GM23338 (cell line): Measurements from ENCODE around the gene NLRP6. TPM values are rescaled to one million over a fixed set of nuclear protein-coding genes. Genes with fewer than 3 reads are reported as not detected.

ENCODE experiments used
- ATAC-seq: fragments of 200-7000 bp; cut with Tn5 transposase; 3 replicates; pipeline ENCODE4 v1.9.1; 2020
- DNase-seq: peaks from one replicate; pipeline ENCODE4 v3.0.0-alpha.2; 2015; ENCODE audit warnings: low spot score
- H2AFZ ChIP-seq: fragments of 200-600 bp; sonication (generic); 2 replicates; pipeline ENCODE4 v1.8.0; 2016; ENCODE audit warnings: antibody characterized with exemption, mild to moderate bottlenecking, moderate library complexity
- H3F3A ChIP-seq: fragments of 200-600 bp; sonication (generic); replicated peaks from 2 replicates; pipeline ENCODE4 v1.8.0; 2017; ENCODE audit warnings: antibody characterized with exemption, mixed run types, low read depth
- H3K27ac ChIP-seq: fragments of 200-600 bp; sonication (generic); 2 replicates; pipeline ENCODE4 v1.6.1; 2016; ENCODE audit warnings: low read depth
- H3K27me3 ChIP-seq: fragments of 200-600 bp; sonication (generic); 2 replicates; pipeline ENCODE4 v1.8.0; 2016; ENCODE audit warnings: mild to moderate bottlenecking, mixed run types, moderate library complexity; ENCODE audit not compliant: insufficient read depth
- H3K36me3 ChIP-seq: fragments of 200-600 bp; sonication (generic); 2 replicates; pipeline ENCODE4 v1.8.0; 2016; ENCODE audit warnings: mild to moderate bottlenecking; ENCODE audit not compliant: insufficient read depth
- H3K4me1 ChIP-seq: fragments of 200-600 bp; sonication (generic); 2 replicates; pipeline ENCODE4 v1.8.0; 2016; ENCODE audit warnings: mild to moderate bottlenecking, moderate library complexity; ENCODE audit not compliant: insufficient read depth
- H3K4me2 ChIP-seq: fragments of 200-600 bp; sonication (generic); 2 replicates; pipeline ENCODE4 v1.7.1; 2017; ENCODE audit warnings: mixed run types
- H3K4me3 ChIP-seq: fragments of 200-600 bp; sonication (generic); 2 replicates; pipeline ENCODE4 v1.6.1; 2016; ENCODE audit warnings: mixed run types
- H3K79me2 ChIP-seq: fragments of 200-600 bp; sonication (generic); replicated peaks from 2 replicates; pipeline ENCODE4 v1.8.0; 2017; ENCODE audit warnings: mild to moderate bottlenecking; ENCODE audit not compliant: insufficient read depth
- H3K9me2 ChIP-seq: fragments of 200-600 bp; sonication (generic); 2 replicates; pipeline ENCODE4 v1.8.0; 2017; ENCODE audit not compliant: insufficient read depth
- H4K20me1 ChIP-seq: fragments of 200-600 bp; sonication (generic); replicated peaks from 2 replicates; pipeline ENCODE4 v1.8.0; 2017; ENCODE audit warnings: mild to moderate bottlenecking; ENCODE audit not compliant: insufficient read depth
- H3K27ac Mint-ChIP-seq: 2 replicates; pipeline ENCODE4 v1.8.0; 2020; ENCODE audit warnings: inconsistent platforms, mild to moderate bottlenecking, moderate library complexity, mixed read lengths
- H3K27me3 Mint-ChIP-seq: 3 replicates; pipeline ENCODE4 v1.8.0; 2022; ENCODE audit warnings: low read depth, mild to moderate bottlenecking, moderate library complexity, mixed read lengths, inconsistent platforms; ENCODE audit not compliant: insufficient read depth, poor library complexity
- H3K36me3 Mint-ChIP-seq: 3 replicates; pipeline ENCODE4 v1.8.0; 2021; ENCODE audit warnings: low read depth, mild to moderate bottlenecking, inconsistent platforms, moderate library complexity, mixed read lengths
- H3K4me1 Mint-ChIP-seq: 3 replicates; pipeline ENCODE4 v1.8.0; 2020; ENCODE audit warnings: mild to moderate bottlenecking, inconsistent platforms, mixed read lengths
- H3K4me3 Mint-ChIP-seq: 3 replicates; pipeline ENCODE4 v1.8.0; 2021; ENCODE audit warnings: moderate library complexity, mild to moderate bottlenecking, inconsistent platforms, mixed read lengths
- H3K9me3 Mint-ChIP-seq: 3 replicates; pipeline ENCODE4 v1.8.0; 2020; ENCODE audit warnings: moderate library complexity, mild to moderate bottlenecking, inconsistent platforms, mixed read lengths
- EZH2 ChIP-seq: fragments of 200-600 bp; sonication (generic); IDR thresholded peaks from one replicate; pipeline ENCODE4 v1.8.0; 2017; ENCODE audit warnings: antibody characterized with exemption, mild to moderate bottlenecking, low read depth; ENCODE audit not compliant: unreplicated experiment
- EZH2phosphoT487 ChIP-seq: fragments of 200-600 bp; sonication (generic); IDR thresholded peaks from one replicate; pipeline ENCODE4 v1.8.1; 2018; ENCODE audit warnings: antibody characterized with exemption; ENCODE audit not compliant: unreplicated experiment
- NANOG ChIP-seq: IDR thresholded peaks from 2 replicates; pipeline ENCODE4 v1.6.1; 2016; ENCODE audit warnings: antibody characterized with exemption, borderline replicate concordance
- POLR2AphosphoS5 ChIP-seq: IDR thresholded peaks from 2 replicates; pipeline ENCODE4 v1.6.1; 2016; ENCODE audit warnings: antibody characterized with exemption, low read depth
- STAT1 ChIP-seq: IDR thresholded peaks from one replicate; pipeline ENCODE4 v1.6.1; 2016; ENCODE audit warnings: antibody characterized with exemption; ENCODE audit not compliant: unreplicated experiment
- ZNF114 ChIP-seq: fragments of 250-450 bp; sonication (Bioruptor Pico); IDR thresholded peaks from 2 replicates; pipeline ENCODE4 v1.5.0; 2020; ENCODE audit warnings: mild to moderate bottlenecking, moderate library complexity
- ZNF331 ChIP-seq: fragments of 250-450 bp; sonication (Bioruptor Pico); IDR thresholded peaks from 2 replicates; pipeline ENCODE4 v1.5.0; 2020; ENCODE audit warnings: low read depth, mild to moderate bottlenecking, moderate library complexity
- ZNF462 ChIP-seq: fragments of 250-450 bp; sonication (Bioruptor Pico); IDR thresholded peaks from 2 replicates; pipeline ENCODE4 v1.5.0; 2020; ENCODE audit warnings: mild to moderate bottlenecking, moderate library complexity
- polyA plus RNA-seq: library from polyadenylated mRNA; unstranded; fragments of >200 nt; fragmentation: Nextera tagmentation; extraction: Ambion mirVana; gene quantifications from 2 replicates; pipeline ENCODE4 v1.2.1, GENCODE V29; 2016
- total RNA-seq: library from RNA; depleted of rRNA; stranded (reverse); fragments of >200 nt; shearing (Covaris generic); gene quantifications from 2 replicates; pipeline ENCODE4 v1.2.3, GENCODE V29; 2014

The NLRP6 gene
- total and polyA plus RNA-seq, 2 experiments from 2014 or later = 0.15 to 0.73 TPM

GRCh38 chr11:255176-255575 is 23.0 kb upstream of the NLRP6 start (continued):
- TF ChIP-seq ZNF462 (CRISPR knock-in tag) (no peak), EZH2phosphoT487 (no peak), POLR2AphosphoS5 (no peak), ZNF331 (CRISPR knock-in tag) (no peak), ZNF114 (no peak), EZH2 (no peak)

- Mint-ChIP-seq H3K27ac (no peak overlapping the region), H3K36me3 (peaks cover 29% of the 10 kb centered on the region), H3K27me3 (peaks cover 3% of the 10 kb centered on the region), H3K4me3 (no peak overlapping the region), H3K4me1 (no peaks in the 10 kb centered on the region; the same call in none of the 3 replicates), H3K9me3 (peaks cover 6% of the 10 kb centered on the region; the same call in 1 of the 3 replicates)
- H3K9me2 ChIP-seq = peaks cover 4% of the 10 kb centered on the region; the same call in 1 of the 2 replicates
- H3F3A ChIP-seq = peaks cover 10% of the 10 kb centered on the region; the same call in 1 of the 2 replicates
- H3K79me2 ChIP-seq = no peaks in the 10 kb centered on the region
- no peaks in the 10 kb centered on the region for H4K20me1 ChIP-seq
- H2AFZ ChIP-seq = no peak overlapping the region
- H3K4me2 ChIP-seq = no peak overlapping the region
- DNase-seq = no peak
- H3K4me1 ChIP-seq = no peaks in the 10 kb centered on the region
- ATAC-seq = no peak
- peaks cover 12% of the 10 kb centered on the region; the same call in 1 of the 2 replicates for H3K36me3 ChIP-seq
- H3K27me3 ChIP-seq = no peaks in the 10 kb centered on the region
- H3K27ac ChIP-seq = no peak overlapping the region
- no peak overlapping the region for H3K4me3 ChIP-seq
- TF ChIP-seq STAT1 (no peak), ZNF462 (CRISPR knock-in tag) (no peak), POLR2AphosphoS5 (no peak), ZNF331 (CRISPR knock-in tag) (no peak), NANOG (no peak), EZH2 (no peak)
Measured at GRCh38 chr11:255816-256215, 22.4 kb upstream of the NLRP6 start.
